Activated CD8-positive, alpha-beta T cell treated with anti-CD3 and anti-CD28 coated beads, Interleukin-2, amount 10 ng/mL, durations not matched to agents 7 days and 5 days (primary cell): ENCODE results near the gene WNK1. TPM values are rescaled to one million over a fixed set of nuclear protein-coding genes. Genes with fewer than 3 reads are reported as not detected.
"Not testable (repeated sequence)": the region's sequence is repeated elsewhere in the genome, so short reads cannot be mapped to it uniquely, and the experiment has no call there.

Source experiments
- ATAC-seq: fragments of 150-1000 bp; cut with Tn5 transposase; one replicate; pipeline ENCODE4 v1.10.0; 2021; ENCODE audit warnings: moderate library complexity
- CTCF ChIA-PET: fragments of 350-600 bp; sonication (Branson Sonifier 250); formaldehyde crosslinking; loops from one replicate; lab custom pipeline; 2021; ENCODE audit warnings: antibody characterized with exemption; lab: Charles Lee
- POLR2A ChIA-PET: fragments of 350-600 bp; sonication (Branson Sonifier 250); formaldehyde crosslinking; loops from one replicate; lab custom pipeline; 2021; ENCODE audit warnings: antibody characterized with exemption; lab: Charles Lee
- DNase-seq: peaks from one replicate; pipeline ENCODE4 v3.0.0-alpha.2; 2020
- H3K27ac Mint-ChIP-seq: one replicate; pipeline ENCODE4 v1.8.0; 2021; ENCODE audit warnings: mild to moderate bottlenecking, mixed read lengths
- H3K27me3 Mint-ChIP-seq: one replicate; pipeline ENCODE4 v1.8.0; 2021; ENCODE audit warnings: low read depth, mixed read lengths
- H3K36me3 Mint-ChIP-seq: one replicate; pipeline ENCODE4 v1.8.0; 2021; ENCODE audit warnings: low read depth, mixed read lengths
- H3K4me1 Mint-ChIP-seq: one replicate; pipeline ENCODE4 v1.8.0; 2021; ENCODE audit warnings: low read depth, mixed read lengths
- H3K4me3 Mint-ChIP-seq: one replicate; pipeline ENCODE4 v1.8.0; 2021; ENCODE audit warnings: mild to moderate bottlenecking, mixed read lengths
- H3K9me3 Mint-ChIP-seq: one replicate; pipeline ENCODE4 v1.8.0; 2022; ENCODE audit warnings: mixed read lengths; ENCODE audit not compliant: insufficient read depth
- total RNA-seq, 2 experiments: library from RNA; stranded (reverse); gene quantifications; one replicate each; pipeline ENCODE4 v1.2.3, GENCODE V29; 2021

The WNK1 gene
- total RNA-seq, 2 experiments from 2014 or later, result 203 to 204 TPM

DNA sequence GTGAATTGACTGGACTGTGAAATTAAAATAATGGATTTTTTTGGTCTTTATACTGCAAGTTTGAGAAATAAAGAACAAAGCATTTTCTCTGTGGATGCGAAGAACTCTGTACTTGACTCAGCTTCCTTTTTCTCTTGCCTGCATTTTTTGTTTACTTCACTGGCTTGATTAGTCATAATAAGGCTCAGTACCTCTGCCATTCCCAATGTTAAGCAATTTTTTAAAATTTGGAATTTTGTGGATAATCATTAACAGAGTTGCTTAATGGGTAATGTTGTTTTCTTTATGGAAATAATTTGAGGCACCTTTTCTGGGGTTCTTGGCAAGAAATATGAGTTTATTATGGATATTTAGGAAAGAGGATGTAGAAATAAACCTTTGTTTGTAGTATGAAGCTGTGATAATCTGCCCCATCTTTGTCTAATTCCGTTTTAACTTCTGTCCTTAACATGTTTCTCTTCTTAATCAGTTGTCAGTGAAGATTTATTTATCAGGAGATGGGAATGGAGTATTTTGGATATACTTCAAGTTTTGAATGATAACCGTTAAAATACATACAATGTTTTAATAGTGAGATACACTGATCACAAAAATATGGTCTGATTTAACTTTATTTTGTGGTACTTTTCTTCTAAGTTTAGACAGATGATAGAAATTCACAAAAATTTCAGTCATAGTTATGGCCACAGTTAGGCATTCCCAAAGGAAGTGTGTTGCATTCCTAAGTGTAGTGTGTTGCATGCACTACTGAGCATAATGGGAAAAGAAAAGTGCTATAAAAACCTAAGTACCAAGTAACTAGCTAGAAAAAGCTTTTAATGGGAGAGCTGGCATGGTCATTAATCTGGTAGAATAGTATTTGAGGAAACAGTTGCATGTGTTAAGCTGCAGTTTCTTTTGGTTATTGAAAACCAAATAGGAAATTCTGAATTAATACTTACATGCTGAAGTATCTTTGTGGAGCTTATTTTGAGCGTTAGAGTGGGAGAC lies 27.7 kb downstream of the WNK1 start:
- H3K4me1 Mint-ChIP-seq, result peaks cover 53% of the 10 kb centered on the region
- no peak for DNase-seq
- H3K27ac Mint-ChIP-seq, result no peak overlapping the region
- ChIA-PET POLR2A (interaction anchor here (0.6 to 1.0 kb wide), 2 partner anchors 37 to 101 kb away, joined by 3 read pairs; no protein-coding TSS in a partner anchor), CTCF (interaction anchor here (0.7 to 3.3 kb wide), 13 partner anchors 12 to 338 kb away, joined by 3 to 30 read pairs (median 4); partner anchors contain the start of genes RAD52 and WNK1)
- ATAC-seq, result no peak
- peaks cover 16% of the 10 kb centered on the region for H3K36me3 Mint-ChIP-seq
- no peaks in the 10 kb centered on the region for H3K9me3 Mint-ChIP-seq
- no peaks in the 10 kb centered on the region for H3K27me3 Mint-ChIP-seq
- peak overlapping the region; percentile 50 for H3K4me3 Mint-ChIP-seq

DNA sequence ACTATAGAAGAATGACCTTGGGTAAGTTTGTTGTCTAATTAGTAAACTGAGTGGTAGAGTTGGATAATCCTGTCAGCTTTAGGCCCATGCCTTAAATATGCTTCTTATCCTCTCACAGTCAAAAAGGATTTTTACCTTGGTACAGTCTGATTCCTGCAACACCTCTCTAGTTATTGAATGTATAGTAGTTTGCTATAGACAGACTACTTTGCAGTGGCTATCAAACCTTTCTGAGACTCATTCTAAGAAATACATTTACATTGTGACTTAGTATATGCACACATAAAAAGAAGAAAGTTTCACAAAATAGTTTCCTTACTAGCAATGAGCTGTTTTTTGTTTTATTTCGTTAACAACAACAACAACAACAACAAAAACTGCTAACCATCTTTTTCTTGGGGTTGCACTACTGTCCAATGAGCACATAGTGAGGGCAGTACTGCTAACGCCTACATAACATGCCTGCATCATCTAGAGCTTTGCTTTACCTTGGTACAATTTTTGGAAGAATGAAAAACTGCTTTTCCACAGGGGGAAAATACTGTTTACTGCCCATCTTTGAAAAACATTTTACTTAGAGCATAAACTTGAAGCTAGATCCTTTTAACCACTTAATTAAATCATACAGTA lies 28.5 kb downstream of the WNK1 start:
- Mint-ChIP-seq H3K27me3 (no peaks in the 10 kb centered on the region), H3K4me1 (peaks cover 53% of the 10 kb centered on the region), H3K27ac (no peak overlapping the region), H3K4me3 (no peak overlapping the region), H3K36me3 (peaks cover 17% of the 10 kb centered on the region), H3K9me3 (no peaks in the 10 kb centered on the region)
- ATAC-seq (no peak), DNase-seq (no peak)
- POLR2A ChIA-PET, result interaction anchor here (0.6 to 1.0 kb wide), 2 partner anchors 38 to 102 kb away, joined by 3 read pairs; no protein-coding TSS in a partner anchor
- CTCF ChIA-PET, result interaction anchor here (0.7 to 3.3 kb wide), 13 partner anchors 11 to 212 kb away, joined by 3 to 30 read pairs (median 4); partner anchors contain the start of genes RAD52 and WNK1

DNA sequence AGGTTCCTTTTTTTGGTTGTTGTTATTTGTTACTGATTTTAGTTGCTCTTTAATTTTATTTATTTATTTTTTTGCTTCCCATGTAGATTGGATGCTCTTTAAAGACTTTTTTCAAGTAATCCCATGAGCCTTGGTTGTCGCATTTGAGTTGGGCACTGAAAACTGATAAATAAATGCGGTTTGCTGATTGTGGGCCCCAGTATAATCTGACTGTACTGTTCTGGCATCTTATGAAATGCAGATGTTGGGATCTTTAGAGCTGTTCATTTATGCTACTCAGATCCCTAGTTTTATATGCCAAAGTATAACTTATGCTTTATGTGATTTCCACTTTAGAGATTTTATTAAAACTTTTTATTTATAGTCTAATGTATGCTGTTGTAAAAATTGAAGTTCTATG lies 33.3 kb downstream of the WNK1 start:
- CTCF ChIA-PET, result interaction anchor here (0.8 kb wide), 1 partner anchor 27 kb away, joined by 3 read pairs; no protein-coding TSS in a partner anchor

DNA sequence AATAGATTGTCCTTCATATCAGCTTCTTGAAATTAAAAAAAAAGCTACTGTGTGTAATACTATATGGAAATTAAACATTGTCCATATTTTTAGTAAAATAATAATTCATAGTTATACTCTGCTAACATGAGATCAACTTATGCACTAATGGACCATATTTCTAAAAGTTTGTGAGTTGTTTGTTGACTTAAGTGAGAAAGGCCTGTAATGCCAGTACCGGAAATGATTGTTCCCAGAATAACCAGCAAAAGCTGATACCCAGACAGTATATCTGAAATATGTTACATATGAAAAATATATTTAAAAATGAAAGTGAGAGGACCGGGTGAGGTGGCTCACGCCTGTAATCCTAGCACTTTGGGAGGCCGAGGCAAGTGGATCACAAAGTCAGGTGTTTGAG lies 35.9 kb downstream of the WNK1 start:
- Mint-ChIP-seq H3K36me3 (peaks cover 27% of the 10 kb centered on the region), H3K27me3 (no peaks in the 10 kb centered on the region), H3K4me3 (no peak overlapping the region), H3K4me1 (peaks cover 47% of the 10 kb centered on the region), H3K9me3 (no peaks in the 10 kb centered on the region), H3K27ac (no peak overlapping the region)
- ChIA-PET POLR2A (no interaction called here), CTCF (interaction anchor here (1.1 to 1.3 kb wide), 2 partner anchors 11 to 212 kb away, joined by 3 read pairs; no protein-coding TSS in a partner anchor)
- ATAC-seq, result no peak
- DNase-seq, result no peak

More for the DNA sequence above, 33.3 kb downstream of the WNK1 start:
- DNase-seq, result no peak
- peaks cover 24% of the 10 kb centered on the region for H3K36me3 Mint-ChIP-seq
- H3K4me3 Mint-ChIP-seq, result no peak overlapping the region
- no peaks in the 10 kb centered on the region for H3K9me3 Mint-ChIP-seq
- POLR2A ChIA-PET, result no interaction called here
- ATAC-seq, result no peak
- H3K4me1 Mint-ChIP-seq, result peaks cover 42% of the 10 kb centered on the region
- H3K27me3 Mint-ChIP-seq, result no peaks in the 10 kb centered on the region
- H3K27ac Mint-ChIP-seq, result no peak overlapping the region

DNA sequence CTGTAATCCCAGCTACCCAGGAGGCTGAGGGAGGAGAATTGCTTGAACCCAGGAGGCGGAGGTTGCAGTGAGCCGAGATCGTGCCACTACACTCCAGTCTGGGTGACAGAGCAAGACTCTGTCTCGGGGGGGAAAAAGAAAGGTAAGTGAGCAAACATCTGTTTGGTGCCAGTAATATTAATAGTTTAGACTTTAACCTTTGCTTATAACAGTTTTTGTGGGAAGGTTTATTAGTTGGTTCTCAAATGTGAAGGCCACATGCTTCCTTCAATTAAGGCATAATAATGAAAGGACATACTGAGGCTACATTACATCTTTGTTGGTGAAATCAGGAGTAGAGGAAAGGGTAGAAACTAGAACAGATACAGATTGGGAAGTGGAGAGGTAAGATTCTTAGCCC lies 36.4 kb downstream of the WNK1 start:
- peaks cover 51% of the 10 kb centered on the region for H3K4me1 Mint-ChIP-seq
- DNase-seq, H3K27me3 Mint-ChIP-seq, H3K4me3 Mint-ChIP-seq, ATAC-seq, POLR2A ChIA-PET, H3K9me3 Mint-ChIP-seq, H3K27ac Mint-ChIP-seq: not testable (repeated sequence)
- CTCF ChIA-PET, result interaction anchor here (1.3 kb wide), 1 partner anchor 213 kb away, joined by 3 read pairs; no protein-coding TSS in a partner anchor
- H3K36me3 Mint-ChIP-seq, result peaks cover 28% of the 10 kb centered on the region

DNA sequence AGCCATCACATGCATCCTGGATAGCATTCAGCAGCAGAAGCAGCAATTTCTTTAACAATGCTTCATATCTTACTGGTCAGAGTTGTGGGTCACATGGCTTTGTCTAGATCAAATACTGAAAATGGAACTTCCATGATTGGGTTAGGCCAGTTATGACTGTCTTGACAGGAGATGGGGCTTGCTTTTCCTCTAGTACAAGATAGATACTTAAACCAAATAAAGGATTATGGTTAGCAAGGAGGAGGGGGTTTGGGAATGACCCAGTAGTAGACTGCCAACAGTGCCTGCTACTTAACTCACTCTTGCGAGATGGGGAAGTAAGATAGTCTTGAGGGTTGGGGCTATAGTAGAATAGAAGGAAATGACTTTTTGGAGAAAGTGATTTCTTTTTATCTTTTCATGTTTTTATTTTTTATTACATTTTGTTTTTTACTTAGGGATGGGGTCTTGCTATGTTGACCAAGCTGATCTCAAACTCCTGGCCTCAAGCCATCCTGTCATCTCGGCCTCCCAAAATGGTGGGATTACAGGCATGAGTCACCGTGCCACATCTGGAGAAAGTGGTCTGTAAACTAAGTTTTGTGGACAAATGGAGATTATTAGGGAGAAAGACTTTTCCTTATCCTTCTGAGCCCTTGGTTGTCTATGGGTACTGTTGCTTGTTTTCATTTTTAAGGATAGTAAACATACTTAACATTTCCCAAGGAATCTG lies 37.6 kb downstream of the WNK1 start:
- H3K4me3 Mint-ChIP-seq, result no peak overlapping the region
- H3K9me3 Mint-ChIP-seq, result no peaks in the 10 kb centered on the region
- DNase-seq (no peak), ATAC-seq (no peak)
- H3K4me1 Mint-ChIP-seq, result peaks cover 59% of the 10 kb centered on the region
- ChIA-PET POLR2A (no interaction called here), CTCF (interaction anchor here (0.6 to 1.0 kb wide), 2 partner anchors 33 to 46 kb away, joined by 4 to 5 read pairs; no protein-coding TSS in a partner anchor)
- H3K36me3 Mint-ChIP-seq, result peaks cover 30% of the 10 kb centered on the region
- peak overlapping the region; percentile 43 for H3K27ac Mint-ChIP-seq
- H3K27me3 Mint-ChIP-seq, result no peaks in the 10 kb centered on the region

DNA sequence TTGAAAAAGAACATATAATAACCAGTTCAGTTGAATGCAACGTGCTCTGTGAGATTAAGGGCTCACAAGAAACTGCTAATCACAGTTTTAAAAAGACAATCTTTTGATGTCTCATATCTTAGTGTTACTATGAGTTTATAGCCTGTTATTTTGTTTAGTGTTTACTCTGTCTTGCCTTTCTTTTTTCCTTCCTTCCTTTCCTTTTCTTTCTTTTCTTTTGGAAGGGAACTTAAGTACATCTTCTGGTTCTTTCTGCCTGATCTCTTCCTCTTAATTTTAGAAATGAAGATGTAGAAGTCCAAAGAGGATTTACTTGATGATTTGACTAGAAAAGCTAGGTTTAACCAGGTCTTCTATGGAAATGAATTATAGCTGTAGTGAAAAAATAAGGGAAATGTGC lies 38.2 kb downstream of the WNK1 start:
- peaks cover 65% of the 10 kb centered on the region for H3K4me1 Mint-ChIP-seq
- POLR2A ChIA-PET, result no interaction called here
- H3K9me3 Mint-ChIP-seq, result no peaks in the 10 kb centered on the region
- CTCF ChIA-PET, result interaction anchor here (0.6 to 1.3 kb wide), 3 partner anchors 30 to 45 kb away, joined by 4 to 5 read pairs (median 5); no protein-coding TSS in a partner anchor
- H3K27me3 Mint-ChIP-seq, result no peaks in the 10 kb centered on the region
- H3K27ac Mint-ChIP-seq, result no peak overlapping the region
- ATAC-seq (no peak), DNase-seq (no peak)
- peaks cover 36% of the 10 kb centered on the region for H3K36me3 Mint-ChIP-seq
- H3K4me3 Mint-ChIP-seq, result no peak overlapping the region

DNA sequence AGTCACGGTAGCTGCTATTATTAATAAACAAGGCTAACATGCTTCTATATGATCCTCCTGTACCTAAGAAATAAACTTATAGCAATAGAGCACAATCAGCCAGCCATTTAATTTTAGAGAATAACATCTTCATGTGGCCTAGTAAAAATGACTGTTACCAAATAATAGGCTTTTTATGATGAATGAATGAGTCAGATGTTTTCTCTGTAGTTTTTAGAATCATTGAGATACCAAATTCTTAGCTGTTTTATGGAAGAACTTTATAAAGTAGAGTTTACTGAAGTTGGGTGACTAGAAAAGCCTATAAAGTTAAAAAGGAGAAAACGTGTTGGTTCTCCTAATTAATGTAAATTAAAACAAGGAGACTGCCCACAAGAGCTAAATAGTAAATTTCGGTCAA lies 40.7 kb downstream of the WNK1 start:
- no peak overlapping the region for H3K27ac Mint-ChIP-seq
- POLR2A ChIA-PET, result no interaction called here
- peaks cover 36% of the 10 kb centered on the region for H3K36me3 Mint-ChIP-seq
- DNase-seq (no peak), ATAC-seq (no peak)
- no peaks in the 10 kb centered on the region for H3K27me3 Mint-ChIP-seq
- peaks cover 71% of the 10 kb centered on the region for H3K4me1 Mint-ChIP-seq
- CTCF ChIA-PET, result interaction anchor here (0.8 to 1.7 kb wide), 6 partner anchors 17 to 156 kb away, joined by 3 to 7 read pairs (median 4); partner anchors contain the start of gene RAD52
- H3K9me3 Mint-ChIP-seq, result no peaks in the 10 kb centered on the region
- no peak overlapping the region for H3K4me3 Mint-ChIP-seq

DNA sequence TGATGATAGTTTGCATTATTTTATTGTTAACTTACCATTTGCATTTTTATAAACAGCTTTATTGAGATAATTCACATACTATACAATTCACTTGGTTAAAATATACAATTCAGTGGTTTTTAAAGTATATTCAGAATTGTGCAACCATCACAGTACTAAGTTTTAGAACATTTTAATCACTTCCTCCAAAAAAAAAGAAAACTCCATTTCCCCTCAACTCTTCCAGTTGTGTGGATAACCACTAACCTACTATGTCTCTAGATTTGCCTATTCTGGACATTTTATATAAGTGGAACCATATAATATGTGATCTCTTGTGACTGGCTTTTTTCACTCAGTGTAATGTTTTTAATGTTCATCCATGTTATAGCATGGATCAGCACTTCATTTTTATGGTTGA lies 41.3 kb downstream of the WNK1 start:
- Mint-ChIP-seq H3K4me1 (peaks cover 69% of the 10 kb centered on the region), H3K36me3 (peaks cover 37% of the 10 kb centered on the region), H3K27me3 (no peaks in the 10 kb centered on the region), H3K27ac (no peak overlapping the region), H3K4me3 (no peak overlapping the region), H3K9me3 (no peaks in the 10 kb centered on the region)
- ChIA-PET CTCF (interaction anchor here (0.8 to 1.7 kb wide), 4 partner anchors 39 to 156 kb away, joined by 3 to 5 read pairs (median 4); partner anchors contain the start of gene RAD52), POLR2A (no interaction called here)
- no peak for DNase-seq
- ATAC-seq, result no peak

DNA sequence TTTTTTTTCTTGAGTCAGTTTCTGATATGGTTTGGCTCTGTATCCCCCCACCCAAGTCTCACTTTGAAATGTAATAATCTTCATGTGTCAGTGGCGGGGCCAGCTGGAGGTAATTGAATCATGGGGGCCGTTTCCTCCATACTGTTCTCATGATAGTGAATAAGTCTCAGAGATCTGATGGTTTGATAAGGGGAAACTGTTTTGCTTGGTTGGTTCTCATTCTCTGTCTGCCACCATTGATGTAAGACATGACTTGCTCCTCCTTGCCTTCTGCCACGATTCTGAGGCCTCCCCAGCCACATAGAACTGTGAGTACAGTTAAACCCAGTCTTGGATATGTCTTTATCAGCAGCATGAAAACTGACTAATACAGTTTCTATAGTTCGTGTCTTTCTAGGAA lies 42.9 kb downstream of the WNK1 start:
- ChIA-PET POLR2A (no interaction called here), CTCF (interaction anchor here (0.9 to 1.4 kb wide), 4 partner anchors 12 to 44 kb away, joined by 3 to 4 read pairs (median 3); no protein-coding TSS in a partner anchor)
- Mint-ChIP-seq H3K4me3 (peak overlapping the region; percentile 30), H3K4me1 (peaks cover 54% of the 10 kb centered on the region), H3K27me3 (no peaks in the 10 kb centered on the region), H3K9me3 (no peaks in the 10 kb centered on the region), H3K36me3 (peaks cover 37% of the 10 kb centered on the region), H3K27ac (peak overlapping the region; percentile 62)
- ATAC-seq (peak; percentile 79), DNase-seq (peak; percentile 42)

DNA sequence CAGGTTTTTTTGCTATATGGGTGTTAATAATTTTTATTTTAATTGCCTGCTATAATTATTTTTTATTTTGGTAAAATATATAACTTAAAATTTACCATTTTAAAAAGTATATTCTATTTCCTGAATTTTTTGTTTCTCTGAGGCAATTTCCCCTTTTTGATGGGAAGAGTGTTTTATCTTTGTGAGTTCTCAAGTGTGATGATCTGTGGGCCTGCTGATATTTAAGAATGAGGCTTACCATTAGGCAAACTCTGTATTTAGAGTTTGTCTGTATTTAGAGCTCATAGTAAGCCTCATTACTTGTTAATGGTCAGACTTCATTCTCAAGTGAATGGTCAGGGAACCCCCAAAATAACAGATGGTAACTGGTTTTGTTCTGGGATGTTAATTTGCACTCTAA lies 48.0 kb downstream of the WNK1 start:
- Mint-ChIP-seq H3K4me3 (no peak overlapping the region), H3K36me3 (peaks cover 23% of the 10 kb centered on the region), H3K9me3 (no peaks in the 10 kb centered on the region), H3K27ac (no peak overlapping the region), H3K27me3 (no peaks in the 10 kb centered on the region), H3K4me1 (peaks cover 47% of the 10 kb centered on the region)
- ChIA-PET POLR2A (no interaction called here), CTCF (interaction anchor here (1.8 kb wide), 1 partner anchor 14 kb away, joined by 4 read pairs; no protein-coding TSS in a partner anchor)
- ATAC-seq (no peak), DNase-seq (no peak)
